ENCODE measurements around the gene PIKFYVE.

Gene PIKFYVE

DNA sequence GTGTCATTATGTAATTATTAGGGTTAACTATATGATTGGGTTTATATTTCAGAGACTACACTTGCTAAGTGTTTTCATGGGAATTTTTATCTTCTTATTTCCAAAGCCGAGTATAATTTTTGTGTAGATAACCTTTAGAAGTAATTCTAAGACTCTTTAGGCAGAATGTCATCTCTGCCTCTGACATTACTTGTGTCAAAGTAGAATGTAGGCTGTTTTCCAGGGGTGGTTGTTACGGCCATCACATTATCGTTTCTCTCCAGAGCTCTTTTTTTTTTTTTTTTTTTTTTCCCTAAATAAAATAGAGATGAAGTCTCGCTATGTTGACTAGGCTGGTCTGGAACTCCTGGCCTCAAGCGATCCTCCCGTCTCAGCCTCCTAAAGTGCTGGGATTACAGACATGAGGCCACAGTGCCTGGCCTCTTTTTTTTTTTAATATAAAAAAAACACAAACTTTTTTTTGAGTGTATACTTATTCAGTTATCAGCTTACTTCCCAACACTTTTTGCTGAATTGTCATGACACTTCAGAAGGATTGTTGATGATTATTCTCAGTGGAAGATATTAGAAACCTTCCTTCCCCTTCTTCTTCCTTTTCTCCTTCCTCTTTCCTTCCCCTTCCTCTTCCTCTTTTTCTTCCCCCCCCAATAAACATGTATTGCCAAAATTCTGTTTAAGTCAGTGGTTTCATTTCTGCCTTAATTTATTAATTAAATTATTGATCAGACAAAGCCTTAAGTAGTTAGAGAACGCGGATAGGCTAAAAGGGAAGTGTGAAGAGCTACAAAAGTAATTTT is 2.3 kb downstream of the PIKFYVE start:
- H3K4me3 ChIP-seq (ENCODE audit: low read depth, low read length): peak overlapping the region; percentile 83
- TF ChIP-seq, protein P1, sequence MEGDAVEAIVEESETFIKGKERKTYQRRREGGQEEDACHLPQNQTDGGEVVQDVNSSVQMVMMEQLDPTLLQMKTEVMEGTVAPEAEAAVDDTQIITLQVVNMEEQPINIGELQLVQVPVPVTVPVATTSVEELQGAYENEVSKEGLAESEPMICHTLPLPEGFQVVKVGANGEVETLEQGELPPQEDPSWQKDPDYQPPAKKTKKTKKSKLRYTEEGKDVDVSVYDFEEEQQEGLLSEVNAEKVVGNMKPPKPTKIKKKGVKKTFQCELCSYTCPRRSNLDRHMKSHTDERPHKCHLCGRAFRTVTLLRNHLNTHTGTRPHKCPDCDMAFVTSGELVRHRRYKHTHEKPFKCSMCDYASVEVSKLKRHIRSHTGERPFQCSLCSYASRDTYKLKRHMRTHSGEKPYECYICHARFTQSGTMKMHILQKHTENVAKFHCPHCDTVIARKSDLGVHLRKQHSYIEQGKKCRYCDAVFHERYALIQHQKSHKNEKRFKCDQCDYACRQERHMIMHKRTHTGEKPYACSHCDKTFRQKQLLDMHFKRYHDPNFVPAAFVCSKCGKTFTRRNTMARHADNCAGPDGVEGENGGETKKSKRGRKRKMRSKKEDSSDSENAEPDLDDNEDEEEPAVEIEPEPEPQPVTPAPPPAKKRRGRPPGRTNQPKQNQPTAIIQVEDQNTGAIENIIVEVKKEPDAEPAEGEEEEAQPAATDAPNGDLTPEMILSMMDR (conservative IDR thresholded peaks at IDR 0.05; ENCODE audit: low read depth, low read length): no peak
- no peak for DNase-seq (ENCODE audit: low read depth)

DNA sequence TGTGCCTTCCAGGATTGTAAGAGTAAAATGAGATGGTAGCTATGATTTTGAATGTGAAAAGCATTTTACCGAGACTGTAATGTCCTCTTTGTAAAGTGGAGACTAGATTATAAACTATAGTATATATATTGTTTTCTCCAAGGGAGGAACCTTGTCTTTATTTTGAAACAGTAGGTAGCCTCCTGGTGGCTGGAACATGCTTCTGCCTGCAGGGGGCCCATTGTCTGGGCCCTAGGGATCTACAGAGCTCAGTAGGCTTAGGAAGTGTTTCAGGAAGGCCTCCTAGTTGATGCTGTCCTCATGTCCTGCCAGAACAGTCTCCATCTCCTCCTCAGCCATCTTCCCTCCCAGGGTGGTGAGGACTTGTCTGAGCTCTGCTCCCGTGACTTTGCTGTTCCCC is 3.0 kb downstream of the PIKFYVE start:
- DNase-seq (ENCODE audit: low read depth): no peak
- TF ChIP-seq, protein P1 (conservative IDR thresholded peaks at IDR 0.05; ENCODE audit: low read depth, low read length): peak; percentile 35
- no peak overlapping the region for H3K4me3 ChIP-seq (ENCODE audit: low read depth, low read length)

DNA sequence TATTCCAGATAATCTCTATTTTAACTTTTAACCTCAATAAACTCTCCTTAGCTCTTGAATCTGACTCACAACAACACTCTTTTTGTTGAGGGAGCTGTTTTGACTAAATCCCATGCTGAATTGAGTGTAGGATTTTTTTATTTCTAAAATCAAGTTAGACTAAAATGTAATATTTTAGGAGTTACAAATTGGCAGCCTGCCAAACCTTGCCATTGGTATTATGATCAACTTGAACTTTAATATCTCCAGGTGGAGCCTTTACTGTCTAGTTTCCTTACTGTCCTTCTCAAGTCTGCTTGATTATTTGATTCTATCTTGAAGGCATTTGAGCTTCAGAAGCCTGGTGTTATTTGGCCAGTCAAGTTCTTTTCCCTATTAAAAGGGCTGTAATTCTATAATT is 8.7 kb downstream of the PIKFYVE start:
- H3K4me3 ChIP-seq (ENCODE audit: low read depth, low read length): no peak overlapping the region
- TF ChIP-seq, protein P1 (conservative IDR thresholded peaks at IDR 0.05; ENCODE audit: low read depth, low read length): no peak
- no peak for DNase-seq (ENCODE audit: low read depth)

DNA sequence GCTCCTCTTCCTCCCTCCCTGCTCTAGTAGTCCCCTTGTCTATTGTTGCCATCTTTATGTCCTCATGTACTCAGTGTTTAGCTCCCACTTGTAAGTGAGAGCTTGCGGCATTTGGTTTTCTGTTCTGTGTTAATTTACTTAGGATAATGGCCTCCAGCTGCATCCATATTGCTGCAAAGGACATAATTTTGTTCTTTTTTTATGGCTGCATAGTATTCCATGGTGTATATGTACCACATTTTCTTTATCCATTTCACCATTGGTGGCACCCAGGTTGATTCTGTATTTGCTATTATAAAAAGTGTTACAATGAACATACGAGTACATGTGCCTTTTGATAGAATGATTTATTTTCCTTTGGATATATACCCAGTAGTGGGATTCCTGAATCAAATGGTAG is 12.5 kb downstream of the PIKFYVE start:
- no peak for DNase-seq (ENCODE audit: low read depth)
- TF ChIP-seq, protein P1 (conservative IDR thresholded peaks at IDR 0.05; ENCODE audit: low read depth, low read length): no peak
- H3K4me3 ChIP-seq (ENCODE audit: low read depth, low read length): no peak overlapping the region

DNA sequence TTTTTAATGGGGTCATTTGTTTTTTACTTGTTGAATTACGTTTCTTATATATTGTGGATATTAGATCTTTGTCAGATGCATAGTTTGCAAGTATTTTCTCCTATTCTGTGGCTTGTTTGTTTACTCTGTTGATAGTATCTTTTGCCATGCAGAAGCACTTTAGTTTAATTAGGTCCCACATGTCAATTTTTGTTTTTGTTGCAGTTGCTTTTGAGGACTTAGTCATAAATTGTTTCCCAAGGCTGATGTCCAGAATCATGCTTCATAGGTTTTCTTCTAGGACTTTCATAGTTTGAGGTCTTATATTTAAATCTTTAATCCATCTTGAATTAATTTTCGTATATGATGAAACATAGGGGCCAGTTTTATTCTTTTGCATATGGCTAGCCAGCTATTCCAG is 13.2 kb downstream of the PIKFYVE start:
- H3K4me3 ChIP-seq (ENCODE audit: low read depth, low read length): no peak overlapping the region
- TF ChIP-seq, protein P1 (conservative IDR thresholded peaks at IDR 0.05; ENCODE audit: low read depth, low read length): no peak
- no peak for DNase-seq (ENCODE audit: low read depth)

DNA sequence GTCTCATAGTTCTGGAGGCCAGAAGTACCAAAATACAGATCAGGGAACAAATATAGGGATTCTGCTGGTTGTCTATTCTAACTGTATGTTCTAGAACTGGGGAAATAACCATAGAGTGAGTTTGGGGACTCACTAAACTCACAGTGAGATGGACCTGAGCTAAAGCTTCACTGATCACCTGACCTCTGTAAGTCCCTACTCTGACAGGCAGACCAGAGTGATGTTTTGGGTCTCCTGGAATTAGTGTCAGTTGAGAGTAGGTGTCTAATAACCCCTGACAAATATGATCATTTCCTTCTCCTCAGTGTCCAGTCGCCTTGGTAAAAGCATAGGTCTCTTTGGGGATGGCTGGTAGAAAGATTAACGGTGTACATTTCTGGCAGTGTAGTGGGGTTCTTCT is 14.2 kb downstream of the PIKFYVE start:
- TF ChIP-seq, protein P1 (conservative IDR thresholded peaks at IDR 0.05; ENCODE audit: low read depth, low read length): no peak
- H3K4me3 ChIP-seq (ENCODE audit: low read depth, low read length): no peak overlapping the region
- DNase-seq (ENCODE audit: low read depth): no peak

DNA sequence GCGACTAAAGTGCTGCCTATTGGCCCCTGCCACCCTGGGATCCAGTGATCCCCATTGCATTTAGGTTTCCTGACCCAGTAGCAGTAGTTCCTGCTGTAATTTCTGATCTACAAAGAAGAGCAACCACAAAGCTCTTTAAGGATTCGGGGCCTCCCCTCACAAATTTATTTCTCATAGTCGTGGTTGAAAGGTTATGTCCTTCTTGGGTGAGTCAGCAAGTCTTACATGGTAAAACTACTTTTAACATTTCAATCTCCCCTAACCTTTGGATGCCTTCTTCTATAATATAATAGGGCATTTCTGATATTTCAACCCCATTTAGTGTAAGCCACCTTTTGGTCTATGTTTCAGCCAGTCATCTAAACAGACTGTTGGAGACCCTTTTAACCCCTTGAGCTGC is 14.9 kb downstream of the PIKFYVE start:
- TF ChIP-seq, protein P1 (conservative IDR thresholded peaks at IDR 0.05; ENCODE audit: low read depth, low read length): no peak

More for the DNA sequence above, 14.9 kb downstream of the PIKFYVE start:
- H3K4me3 ChIP-seq (ENCODE audit: low read depth, low read length): no peak overlapping the region
- peak; percentile 83 for DNase-seq (ENCODE audit: low read depth)
